Measurements from ENCODE around the gene RBM38. TPM values are rescaled to one million over a fixed set of nuclear protein-coding genes. Genes with fewer than 3 reads are reported as not detected.

The RBM38 gene
- total and polyA plus RNA-seq, 9 of the 15 experiments (the other 6 are each of a cell fraction or from before 2014, with no cell fraction given) = 0.28 to 82.4 (median 33.2) TPM

- TF ChIP-seq PBX2 (CRISPR knock-in tag; IDR thresholded peaks at IDR 0.05; ENCODE audit: low read depth) = no peak
- TF ChIP-seq PBX2 (tag; conservative IDR thresholded peaks at IDR 0.05; ENCODE audit: low read depth) = no peak
- TF ChIP-seq ZNF518B (CRISPR knock-in tag; IDR thresholded peaks at IDR 0.05) = no peak
- no peak for TF ChIP-seq E4F1 (CRISPR knock-in tag; IDR thresholded peaks at IDR 0.05; ENCODE audit: borderline replicate concordance)
- no peak for TF ChIP-seq SNAPC5 (CRISPR knock-in tag; IDR thresholded peaks at IDR 0.05)
- no peak for TF ChIP-seq PPARD (CRISPR knock-in tag; IDR thresholded peaks at IDR 0.05)
- no peak for TF ChIP-seq ZNF324 (CRISPR knock-in tag; IDR thresholded peaks at IDR 0.05)
- peak; percentile 85 for TF ChIP-seq SAFB (IDR thresholded peaks at IDR 0.05; ENCODE audit: borderline replicate concordance, low read depth, low read length)
- no peak for TF ChIP-seq ZFP91 (CRISPR knock-in tag; IDR thresholded peaks at IDR 0.05)
- no peak for TF ChIP-seq KLF1 (tag; IDR thresholded peaks at IDR 0.05)
- no peak for TF ChIP-seq NFE2 (IDR thresholded peaks at IDR 0.05; ENCODE audit: low read depth)
- peak; percentile 89 for TF ChIP-seq BRD4 (IDR thresholded peaks at IDR 0.05)
- no peak for TF ChIP-seq SRSF1 (IDR thresholded peaks at IDR 0.05; ENCODE audit: low read depth, low read length)
- peak; percentile 73; the same call in 1 of the 2 replicates for TF ChIP-seq HDAC2 (IDR thresholded peaks at IDR 0.05)
- peak; percentile 78 for TF ChIP-seq ZFX (CRISPR knock-in tag; IDR thresholded peaks at IDR 0.05)
- TF ChIP-seq ZNF174 (CRISPR knock-in tag; IDR thresholded peaks at IDR 0.05) = no peak
Measured at GRCh38 chr20:57389695-57390603, 1.2 kb upstream of the RBM38 start (continued).
